GM18520 (cell line): Measurements from ENCODE around the gene GRID2.
"Not testable (repeated sequence)": the region's sequence is repeated elsewhere in the genome, so short reads cannot be mapped to it uniquely, and the experiment has no call there.

ENCODE experiments used
- ATAC-seq: cut with Tn5 transposase; IDR thresholded peaks from one replicate; pipeline ENCODE4 v1.9.1; 2021; ENCODE audit not compliant: unreplicated experiment

Gene GRID2

GRCh38 chr4:92305148-92305877, 1.5 kb downstream of the GRID2 start:
- no peak for ATAC-seq

DNA sequence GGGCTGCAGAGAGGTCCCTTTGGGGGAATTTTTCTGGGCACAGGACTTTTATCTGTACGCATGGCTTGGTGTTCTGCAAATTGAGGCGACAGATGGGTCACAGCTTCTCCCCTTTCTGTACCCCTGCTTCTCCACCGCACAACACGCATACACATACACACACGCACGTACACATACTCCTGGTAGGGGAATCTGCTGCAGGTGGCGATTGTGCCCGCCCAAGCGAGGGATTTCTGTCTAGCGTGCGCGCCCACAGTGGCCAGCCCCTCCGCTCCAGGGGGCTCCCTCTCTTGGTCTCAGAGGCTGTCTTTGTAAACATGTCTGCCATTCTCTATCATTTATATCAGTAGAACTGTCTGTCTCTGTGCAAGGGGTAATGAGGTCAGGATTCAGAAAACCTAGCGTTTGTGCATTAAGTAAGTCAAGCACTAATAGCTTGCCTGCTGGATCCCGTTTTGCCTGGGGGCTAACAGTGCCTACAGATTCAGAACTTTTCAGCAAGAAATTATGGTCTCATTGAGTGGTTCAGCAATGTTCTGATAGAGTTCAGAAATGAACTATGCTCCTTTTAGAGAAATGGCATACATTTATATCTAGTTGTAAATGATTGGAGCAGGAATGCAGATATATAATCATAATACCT, 2.2 kb downstream of the GRID2 start:
- ATAC-seq, result no peak

DNA sequence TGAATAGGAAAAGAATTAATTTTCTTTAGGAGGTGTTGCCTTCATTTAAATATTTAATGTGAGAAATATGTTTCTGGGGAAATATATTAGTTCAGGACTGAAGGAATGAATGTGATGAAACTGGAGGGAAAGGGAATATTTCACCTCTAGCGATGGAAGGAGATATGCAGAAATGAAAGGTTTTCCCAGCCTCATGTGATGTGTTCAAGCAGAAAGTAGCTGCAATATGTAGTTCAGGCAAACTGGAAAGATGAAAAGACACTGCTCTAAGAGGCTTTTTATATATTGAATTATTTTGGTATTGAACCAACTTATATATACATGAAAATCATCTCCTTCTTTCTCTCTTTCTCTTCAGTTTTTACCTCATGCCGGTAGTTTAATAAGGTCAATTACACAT, 3.4 kb downstream of the GRID2 start:
- ATAC-seq, result no peak

GRCh38 chr4:92307866-92308265, 4.1 kb downstream of the GRID2 start:
- ATAC-seq, result no peak

- no peak for ATAC-seq
Measured at GRCh38 chr4:92317047-92317446, 13.3 kb downstream of the GRID2 start.

- no peak for ATAC-seq
Measured at GRCh38 chr4:92328095-92328494, 24.3 kb downstream of the GRID2 start.

- ATAC-seq, result no peak
Measured at GRCh38 chr4:92333016-92333415, 29.2 kb downstream of the GRID2 start.

- ATAC-seq, result no peak
Measured at GRCh38 chr4:92334716-92335350, 31.1 kb downstream of the GRID2 start.

DNA sequence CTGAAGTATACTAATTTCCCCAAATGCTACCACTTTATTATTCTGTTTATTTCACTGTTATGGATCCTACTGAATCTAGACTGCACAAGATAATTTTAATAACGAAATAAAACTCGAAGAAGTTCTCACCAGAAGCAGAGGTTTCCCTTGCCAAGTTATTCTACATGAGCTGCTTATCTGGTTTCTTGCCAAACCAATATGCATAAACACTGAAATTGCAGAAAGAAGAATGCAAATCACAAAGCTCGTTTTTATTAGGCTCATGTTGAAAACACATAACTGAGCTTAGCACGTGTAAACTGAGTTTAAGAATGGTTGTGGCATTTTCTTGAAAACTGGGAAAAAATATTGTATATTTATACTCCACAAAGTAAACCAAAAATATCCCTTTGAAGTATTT, 35.9 kb downstream of the GRID2 start:
- ATAC-seq, result no peak

DNA sequence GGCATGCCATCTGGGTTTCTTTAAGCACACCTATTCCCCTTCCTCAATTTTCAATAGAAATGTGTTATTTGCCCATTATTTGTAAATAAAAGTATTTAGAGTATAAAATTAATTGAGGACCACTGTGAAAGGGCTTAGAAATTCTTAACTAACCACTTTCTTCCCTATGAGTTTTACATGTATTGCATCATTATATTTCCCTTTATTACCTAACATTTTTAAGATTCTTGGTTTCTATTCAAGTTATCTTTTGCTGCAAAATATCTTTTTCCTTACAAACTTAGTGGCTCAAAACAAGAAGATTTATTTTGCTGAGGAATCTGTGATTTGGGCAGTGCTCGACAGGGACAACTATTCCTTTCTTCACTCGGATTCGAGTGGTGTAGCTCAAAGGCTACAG, 40.5 kb downstream of the GRID2 start:
- no peak for ATAC-seq

- ATAC-seq, result no peak
Measured at GRCh38 chr4:92346289-92346688, 42.5 kb downstream of the GRID2 start.

- ATAC-seq, result no peak
Measured at GRCh38 chr4:92357966-92358365, 54.2 kb downstream of the GRID2 start.

GRCh38 chr4:92359491-92359890, 55.7 kb downstream of the GRID2 start:
- ATAC-seq, result no peak

DNA sequence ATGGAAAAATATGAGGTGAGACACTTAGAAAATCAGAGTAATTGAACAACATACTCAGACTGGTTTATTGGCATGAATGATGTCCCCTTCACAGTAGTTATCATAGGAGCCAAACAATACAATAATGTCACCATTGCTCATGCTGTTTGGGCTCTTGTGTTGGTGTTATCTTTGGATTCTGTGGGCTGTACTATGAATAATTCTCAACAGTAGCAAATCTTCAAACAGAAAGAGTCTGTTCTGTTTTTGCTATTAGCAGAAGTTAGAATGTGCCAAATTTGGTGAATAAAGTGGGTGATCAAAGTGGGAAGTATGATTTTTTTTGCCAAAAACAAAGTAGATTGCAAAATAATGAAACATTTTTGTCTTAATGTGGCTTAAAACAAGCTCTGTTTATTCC, 58.3 kb downstream of the GRID2 start:
- ATAC-seq, result no peak

GRCh38 chr4:92368653-92369052, 64.9 kb downstream of the GRID2 start:
- no peak for ATAC-seq

- ATAC-seq, result no peak
Measured at GRCh38 chr4:92381616-92382015, 77.8 kb downstream of the GRID2 start.

GRCh38 chr4:92382128-92382527, 78.4 kb downstream of the GRID2 start:
- no peak for ATAC-seq

GRCh38 chr4:92387459-92388069, 83.8 kb downstream of the GRID2 start:
- ATAC-seq, result peak; percentile 77

GRCh38 chr4:92399032-92399431, 95.3 kb downstream of the GRID2 start:
- ATAC-seq, result no peak

DNA sequence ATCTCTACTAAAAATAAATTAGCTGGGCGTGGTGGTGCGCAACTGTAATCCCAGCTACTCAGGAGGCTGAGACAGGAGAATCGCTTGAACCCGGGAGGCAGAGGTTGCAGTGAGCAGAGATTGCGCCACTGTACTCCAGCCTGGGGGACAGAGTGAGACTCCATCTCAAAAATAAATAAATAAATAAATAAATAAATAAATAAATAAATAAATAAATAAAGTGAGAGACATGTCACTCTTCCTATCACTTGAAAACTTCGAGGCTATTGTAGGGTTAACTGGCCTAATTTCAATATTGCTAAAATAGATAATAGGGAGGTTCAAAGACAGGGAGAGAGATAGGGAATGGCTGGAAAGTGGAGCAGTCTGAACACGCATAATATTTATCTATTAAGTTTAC, 99.8 kb downstream of the GRID2 start:
- ATAC-seq, result not testable (repeated sequence)

- no peak for ATAC-seq
Measured at GRCh38 chr4:92406488-92406887, 102.7 kb downstream of the GRID2 start.

DNA sequence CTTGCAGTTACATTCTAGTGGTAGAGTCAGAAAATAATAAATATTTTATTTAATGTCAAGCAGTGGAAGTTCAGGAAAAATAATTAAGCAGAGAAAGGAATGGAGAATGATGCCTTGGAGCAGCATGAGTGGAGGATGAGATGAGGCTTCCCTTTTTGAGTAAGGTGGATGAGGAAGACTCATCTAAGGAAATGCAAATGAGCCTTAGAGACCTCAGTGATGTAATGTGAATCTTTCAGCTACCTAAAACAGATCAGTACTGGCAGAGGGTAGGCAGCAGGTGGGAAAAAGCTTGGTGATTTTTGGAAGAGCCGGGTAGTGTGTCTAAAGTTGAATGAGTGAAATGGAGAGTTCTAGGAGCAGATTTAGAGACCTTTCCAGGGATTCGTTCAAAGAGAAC, 118.2 kb downstream of the GRID2 start:
- ATAC-seq, result peak; percentile 82
